KOPT-K1 (cell line): ENCODE results near the gene BAHCC1.

ENCODE experiments used
- H3K27ac ChIP-seq: fragments of 200-600 bp; sonication (generic); 2 replicates; pipeline ENCODE4 v1.5.1; 2016; ENCODE audit warnings: antibody characterized with exemption, mild to moderate bottlenecking, low read depth, low read length; ENCODE audit not compliant: poor library complexity, severe bottlenecking
- H3K36me3 ChIP-seq: fragments of 200-600 bp; sonication (generic); 2 replicates; pipeline ENCODE4 v1.5.1; 2017; ENCODE audit warnings: antibody characterized with exemption, mild to moderate bottlenecking, low read length, moderate library complexity; ENCODE audit not compliant: insufficient read depth
- H3K9me3 ChIP-seq: fragments of 200-600 bp; sonication (generic); 2 replicates; pipeline ENCODE4 v1.5.1; 2017; ENCODE audit warnings: antibody characterized with exemption, low read length, mild to moderate bottlenecking; ENCODE audit not compliant: insufficient read depth, poor library complexity, severe bottlenecking

Gene BAHCC1

GRCh38 chr17:81509207-81509971 is 114.1 kb downstream of the BAHCC1 start:
- H3K27ac ChIP-seq = peak overlapping the region; percentile 72
- peaks cover 7% of the 10 kb centered on the region for H3K9me3 ChIP-seq
- H3K36me3 ChIP-seq = peaks cover 42% of the 10 kb centered on the region

- peak overlapping the region; percentile 72 for H3K27ac ChIP-seq
These were observed 114.9 kb downstream of the BAHCC1 start for GRCh38 chr17:81509972-81510784.

GRCh38 chr17:81510785-81511553 is 115.7 kb downstream of the BAHCC1 start:
- peak overlapping the region; percentile 72 for H3K27ac ChIP-seq
- peaks cover 7% of the 10 kb centered on the region for H3K9me3 ChIP-seq
- peaks cover 42% of the 10 kb centered on the region for H3K36me3 ChIP-seq

More at GRCh38 chr17:81509972-81510784, 114.9 kb downstream of the BAHCC1 start:
- Histone ChIP-seq H3K36me3 (peaks cover 42% of the 10 kb centered on the region), H3K9me3 (peaks cover 7% of the 10 kb centered on the region)

GRCh38 chr17:81511554-81511803 is 116.2 kb downstream of the BAHCC1 start:
- H3K27ac ChIP-seq = peak overlapping the region; percentile 72
- H3K36me3 ChIP-seq = peaks cover 42% of the 10 kb centered on the region
- peaks cover 7% of the 10 kb centered on the region for H3K9me3 ChIP-seq

GRCh38 chr17:81511804-81512561 is 116.7 kb downstream of the BAHCC1 start:
- Histone ChIP-seq H3K9me3 (peaks cover 7% of the 10 kb centered on the region), H3K36me3 (peaks cover 42% of the 10 kb centered on the region), H3K27ac (peak overlapping the region; percentile 72)

- Histone ChIP-seq H3K36me3 (peaks cover 42% of the 10 kb centered on the region), H3K27ac (peak within 1 kb of the TSS; percentile 87), H3K9me3 (peaks cover 7% of the 10 kb centered on the region)
These were observed 117.5 kb downstream of the BAHCC1 start, which contains the start of gene ACTG1 for GRCh38 chr17:81512562-81513371. TSS of gene ACTG1 (minus strand) at chr17:81512799. CDS start at chr17:81512354, 445 bp downstream.

- H3K36me3 ChIP-seq = peaks cover 41% of the 10 kb centered on the region
- peak overlapping the region; percentile 87 for H3K27ac ChIP-seq
- H3K9me3 ChIP-seq = peaks cover 7% of the 10 kb centered on the region
These were observed 118.1 kb downstream of the BAHCC1 start for GRCh38 chr17:81513372-81513752.

- Histone ChIP-seq H3K36me3 (peaks cover 36% of the 10 kb centered on the region), H3K27ac (peak overlapping the region; percentile 87), H3K9me3 (peaks cover 7% of the 10 kb centered on the region)
These were observed 118.7 kb downstream of the BAHCC1 start for GRCh38 chr17:81513753-81514488.

- H3K27ac ChIP-seq = peak overlapping the region; percentile 87
- H3K9me3 ChIP-seq = peaks cover 7% of the 10 kb centered on the region
- peaks cover 31% of the 10 kb centered on the region for H3K36me3 ChIP-seq
These were observed 119.2 kb downstream of the BAHCC1 start for GRCh38 chr17:81514489-81514738.

- Histone ChIP-seq H3K36me3 (peaks cover 26% of the 10 kb centered on the region), H3K9me3 (peaks cover 7% of the 10 kb centered on the region), H3K27ac (peak overlapping the region; percentile 87)
These were observed 119.7 kb downstream of the BAHCC1 start for GRCh38 chr17:81514739-81515529.

GRCh38 chr17:81515530-81516041 is 120.3 kb downstream of the BAHCC1 start:
- Histone ChIP-seq H3K9me3 (peaks cover 7% of the 10 kb centered on the region), H3K36me3 (peaks cover 19% of the 10 kb centered on the region), H3K27ac (no peak overlapping the region)
